Spleen (tissue), 7 donors: ENCODE data around the gene UIMC1.

ENCODE experiments used
- POLR2A ChIP-seq, 3 donors: fragments of 450-650 bp; IDR thresholded peaks; one replicate each; pipeline ENCODE4 v1.5.1; 2017; ENCODE audit warnings: antibody characterized with exemption in 3 of 3, mild to moderate bottlenecking in 1 of 3
- POLR2AphosphoS5 ChIP-seq, 3 donors: sonication (generic); formaldehyde crosslinking; IDR thresholded peaks; one replicate each; pipeline ENCODE4 v1.5.1; 2017; ENCODE audit warnings: antibody characterized with exemption in 3 of 3
- TF ChIP-seq, protein P1 (sequence below), 11 experiments: fragments of 200-600 bp in 7 of 11; fragments of 450-650 bp in 4 of 11; sonication (generic) in 4 of 11; IDR thresholded peaks in 8 of 11; conservative IDR thresholded peaks in 3 of 11; 1 replicate in 7 of 11; 2 replicates in 4 of 11; pipeline versions ENCODE4 v1.4.0 to v1.8.0; 2016 to 2021; ENCODE audit warnings: antibody characterized with exemption in 11 of 11, inconsistent platforms in 4 of 11, mild to moderate bottlenecking in 1 of 11
- donor health status: DM: no; HTN: no; CAD: no; lungs with moderate emphysema.
- donor health status: DM: no; HTN: no; CAD: no.
- donor health status: DM: no; HTN: no; CAD: no.

DNA sequence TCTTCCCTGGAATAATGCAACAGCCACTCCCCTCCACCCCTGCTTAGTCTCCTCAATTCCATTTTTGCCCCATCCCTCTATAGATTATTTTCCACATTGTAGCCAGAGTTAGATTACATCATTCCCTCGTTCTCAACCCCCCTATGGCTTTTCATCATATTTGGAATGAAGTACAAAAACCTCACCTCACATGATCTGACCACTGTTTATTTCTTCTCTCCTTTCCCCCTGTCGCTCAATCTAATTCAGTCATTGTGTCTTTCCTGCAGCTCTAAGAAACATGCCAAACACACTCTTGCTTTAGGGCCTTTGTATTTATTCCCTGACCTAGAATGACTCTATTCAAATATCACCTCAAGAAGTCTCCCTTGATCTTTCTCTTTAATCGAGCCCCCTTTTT lies 84.9 kb downstream of the UIMC1 start:
- TF ChIP-seq, protein P1, sequence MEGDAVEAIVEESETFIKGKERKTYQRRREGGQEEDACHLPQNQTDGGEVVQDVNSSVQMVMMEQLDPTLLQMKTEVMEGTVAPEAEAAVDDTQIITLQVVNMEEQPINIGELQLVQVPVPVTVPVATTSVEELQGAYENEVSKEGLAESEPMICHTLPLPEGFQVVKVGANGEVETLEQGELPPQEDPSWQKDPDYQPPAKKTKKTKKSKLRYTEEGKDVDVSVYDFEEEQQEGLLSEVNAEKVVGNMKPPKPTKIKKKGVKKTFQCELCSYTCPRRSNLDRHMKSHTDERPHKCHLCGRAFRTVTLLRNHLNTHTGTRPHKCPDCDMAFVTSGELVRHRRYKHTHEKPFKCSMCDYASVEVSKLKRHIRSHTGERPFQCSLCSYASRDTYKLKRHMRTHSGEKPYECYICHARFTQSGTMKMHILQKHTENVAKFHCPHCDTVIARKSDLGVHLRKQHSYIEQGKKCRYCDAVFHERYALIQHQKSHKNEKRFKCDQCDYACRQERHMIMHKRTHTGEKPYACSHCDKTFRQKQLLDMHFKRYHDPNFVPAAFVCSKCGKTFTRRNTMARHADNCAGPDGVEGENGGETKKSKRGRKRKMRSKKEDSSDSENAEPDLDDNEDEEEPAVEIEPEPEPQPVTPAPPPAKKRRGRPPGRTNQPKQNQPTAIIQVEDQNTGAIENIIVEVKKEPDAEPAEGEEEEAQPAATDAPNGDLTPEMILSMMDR (IDR thresholded peaks at IDR 0.05 in 8 of 11, conservative IDR thresholded peaks at IDR 0.05 in 3 of 11): no peak
- no peak for TF ChIP-seq POLR2A (IDR thresholded peaks at IDR 0.05)
- no peak for TF ChIP-seq POLR2AphosphoS5 (IDR thresholded peaks at IDR 0.05)
